ENCODE measurements around the gene KMT2A.
"Not testable (repeated sequence)": the region's sequence is repeated elsewhere in the genome, so short reads cannot be mapped to it uniquely, and the experiment has no call there.

The KMT2A gene

DNA sequence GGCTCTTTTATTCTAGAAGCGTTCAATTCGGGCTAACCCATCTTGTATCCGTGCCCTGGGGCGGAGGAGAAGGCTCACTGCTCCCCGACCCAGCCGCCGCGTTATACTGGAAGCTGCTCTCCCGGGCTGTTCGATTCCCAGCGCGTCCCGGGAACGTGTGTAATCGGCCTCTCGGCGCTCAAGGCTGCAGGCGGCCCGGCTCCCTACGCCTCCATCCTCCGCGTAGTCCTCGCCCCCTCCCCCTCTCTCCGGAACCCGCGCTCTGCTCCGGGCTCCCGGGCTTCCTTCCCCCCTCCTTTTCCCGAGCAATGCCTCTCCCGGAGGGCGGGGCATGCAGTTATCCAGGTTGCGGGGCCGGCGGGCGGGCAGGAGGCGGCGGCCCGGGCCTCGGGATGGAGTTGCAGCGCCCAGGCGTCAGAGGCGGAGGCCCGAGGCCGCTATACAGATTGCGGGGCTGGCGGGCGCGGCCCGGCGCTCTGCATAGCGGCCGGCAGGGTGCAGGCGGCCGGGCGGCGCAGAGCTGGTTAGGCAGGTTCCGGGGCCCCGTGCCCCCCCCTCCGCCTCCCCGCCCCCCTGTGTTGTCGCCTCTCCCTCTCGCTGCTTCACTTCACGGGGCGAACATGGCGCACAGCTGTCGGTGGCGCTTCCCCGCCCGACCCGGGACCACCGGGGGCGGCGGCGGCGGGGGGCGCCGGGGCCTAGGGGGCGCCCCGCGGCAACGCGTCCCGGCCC, at the start of gene KMT2A:
Gene KMT2A, plus strand, starts transcription at position 600 of the 732 bp plus-strand sequence. Its CDS starts 21 bp downstream, at position 621.
- in situ Hi-C loops (cut with HindIII; ENCODE audit: low sequenced_read_pairs): no loop called here

DNA sequence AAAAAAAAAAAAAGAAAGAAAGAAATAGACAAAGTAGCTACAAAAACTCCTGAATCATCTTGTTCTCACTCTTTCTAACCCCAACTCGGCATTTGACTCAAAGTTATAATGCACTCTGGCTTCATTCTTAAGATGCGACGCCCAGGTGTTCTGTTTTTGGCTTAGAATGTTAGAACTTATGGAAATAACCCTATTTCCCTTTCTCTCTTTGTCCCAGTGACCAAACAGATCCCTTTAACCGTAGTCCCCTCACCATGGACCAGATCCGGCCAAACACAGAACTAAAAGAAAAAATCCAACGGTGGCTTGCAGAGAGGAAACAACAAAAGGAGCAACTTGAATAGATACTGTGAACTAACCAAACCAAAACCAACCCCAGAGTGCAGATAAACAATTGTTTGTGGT, 40.2 kb upstream of the KMT2A start:
- in situ Hi-C loops (cut with HindIII; ENCODE audit: low sequenced_read_pairs): no loop called here

DNA sequence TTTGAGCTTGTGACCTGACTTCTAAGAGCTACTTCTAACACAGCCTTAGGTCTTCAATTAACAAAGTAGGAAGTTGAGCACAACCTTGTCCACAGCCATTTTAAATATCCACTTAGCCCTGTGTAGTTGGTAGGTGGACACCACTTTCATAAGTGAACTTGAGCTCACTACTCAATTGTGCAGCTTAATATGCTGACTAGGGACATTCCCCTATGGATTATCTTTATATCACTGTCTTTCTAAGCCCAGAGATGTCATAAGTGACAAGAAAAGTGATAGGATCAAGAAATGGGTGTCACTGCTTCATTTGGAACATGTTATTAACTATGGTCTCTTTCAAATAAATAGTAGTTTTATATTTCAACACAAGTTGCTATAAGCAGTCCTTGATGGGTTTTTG, 38.8 kb upstream of the KMT2A start:
- in situ Hi-C loops (cut with HindIII; ENCODE audit: low sequenced_read_pairs): no loop called here

DNA sequence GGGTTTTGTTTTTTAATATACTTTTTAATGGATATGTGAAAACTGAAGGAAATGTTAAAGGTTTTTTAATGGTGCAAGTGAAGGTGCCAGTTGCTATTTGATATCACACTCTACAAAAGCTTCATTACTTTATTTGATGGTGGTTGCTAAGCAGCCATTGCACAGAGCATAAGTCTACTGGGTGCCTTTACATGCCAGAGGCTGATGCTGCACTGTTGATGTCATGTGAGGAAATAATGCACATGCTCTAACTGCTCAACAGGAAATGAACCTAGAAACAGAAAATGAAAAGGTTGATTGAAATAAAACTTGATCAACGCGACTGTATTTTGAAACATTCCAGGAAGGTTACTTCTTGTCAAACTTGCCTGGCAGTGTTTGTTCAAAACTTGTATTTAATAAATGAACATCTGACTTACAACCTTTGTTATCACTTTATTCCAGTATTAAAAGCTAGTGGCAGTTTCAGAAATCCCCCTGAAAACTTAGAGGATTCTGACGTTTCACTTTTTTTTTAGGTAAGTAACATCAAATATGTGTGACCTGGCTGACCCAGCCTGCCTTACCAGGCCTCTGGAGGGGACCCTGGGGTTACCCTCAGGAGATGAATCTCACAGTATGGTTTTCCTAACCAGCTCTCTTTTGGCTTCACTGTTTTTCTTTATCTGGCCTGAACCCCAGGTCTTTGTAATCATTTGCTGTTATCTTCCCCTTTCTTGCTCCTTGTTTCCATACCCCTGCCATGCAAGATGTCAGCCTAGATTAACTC, 37.3 kb upstream of the KMT2A start:
- in situ Hi-C loops (cut with HindIII; ENCODE audit: low sequenced_read_pairs): no loop called here

DNA sequence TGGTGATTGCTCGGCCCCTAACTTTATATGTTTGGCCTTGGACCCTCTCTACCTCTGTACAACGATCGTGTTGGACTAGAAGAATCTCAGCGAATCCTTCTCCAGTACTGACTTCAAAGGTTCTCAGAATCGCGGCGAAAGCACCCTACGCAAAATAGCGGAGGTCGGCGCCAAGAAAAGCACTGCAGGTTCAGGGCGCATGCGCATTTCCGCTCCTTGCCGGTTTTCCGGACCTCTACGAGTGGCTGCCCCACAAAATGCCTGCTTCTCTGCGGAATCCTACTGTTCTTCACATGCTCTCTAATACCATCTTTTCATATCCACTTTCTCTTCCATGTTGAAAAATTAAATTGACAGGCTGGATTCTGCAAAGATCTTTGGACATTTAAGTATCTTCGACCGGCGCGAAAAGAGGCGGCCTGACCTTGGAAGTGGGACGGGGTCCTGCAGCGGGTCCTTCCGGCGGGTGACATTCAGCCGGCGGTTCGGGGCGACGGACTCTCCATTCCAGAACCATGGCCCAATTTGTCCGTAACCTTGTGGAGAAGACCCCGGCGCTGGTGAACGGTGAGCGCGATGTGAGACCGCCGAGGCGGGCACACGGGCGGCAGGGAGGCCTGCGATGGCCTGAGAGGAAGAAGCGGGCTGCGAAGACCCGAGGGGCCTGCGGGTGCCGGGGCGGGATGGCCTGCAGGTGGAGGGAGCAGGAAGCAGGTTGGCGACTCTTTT, 35.0 kb upstream of the KMT2A start, which contains the start of gene ATP5MG:
Gene ATP5MG, plus strand, starts transcription at position 456 of the 729 bp plus-strand sequence. Its CDS starts 60 bp downstream, at position 516.
- in situ Hi-C loops (cut with HindIII; ENCODE audit: low sequenced_read_pairs): no loop called here

DNA sequence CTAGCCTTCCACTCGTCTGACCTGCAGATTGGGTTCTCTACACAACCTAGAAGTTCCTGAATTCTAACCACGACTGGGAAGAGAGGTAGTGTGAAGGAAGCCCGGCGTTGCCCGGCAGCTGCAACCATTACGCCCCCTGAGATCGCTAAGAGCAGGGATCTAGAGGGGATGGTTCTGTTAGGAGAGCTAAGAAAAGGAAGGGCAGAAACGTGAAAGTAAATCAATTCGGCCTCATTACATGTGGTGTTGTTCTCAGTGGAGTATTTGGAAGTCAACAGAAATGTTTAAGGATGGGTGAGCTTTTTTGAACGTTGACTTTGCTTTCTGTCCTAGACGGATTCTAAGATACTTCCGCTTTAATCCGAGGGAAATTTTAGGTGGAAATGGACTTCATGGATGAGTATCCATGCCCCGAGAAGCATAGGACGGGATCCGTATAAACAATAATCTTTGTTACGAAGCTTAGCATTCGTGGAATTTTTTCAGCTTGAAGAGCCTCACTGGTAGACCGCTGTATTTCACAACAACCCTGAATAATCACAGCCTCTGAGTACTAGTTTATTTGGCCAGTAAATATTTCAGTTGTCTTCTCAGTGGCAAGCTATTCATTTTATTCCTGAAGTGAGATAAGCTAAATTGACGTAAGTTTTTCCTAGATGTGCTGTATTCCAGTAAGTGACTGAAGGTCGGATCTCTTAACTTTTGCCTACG, 34.3 kb upstream of the KMT2A start:
- in situ Hi-C loops (cut with HindIII; ENCODE audit: low sequenced_read_pairs): no loop called here

DNA sequence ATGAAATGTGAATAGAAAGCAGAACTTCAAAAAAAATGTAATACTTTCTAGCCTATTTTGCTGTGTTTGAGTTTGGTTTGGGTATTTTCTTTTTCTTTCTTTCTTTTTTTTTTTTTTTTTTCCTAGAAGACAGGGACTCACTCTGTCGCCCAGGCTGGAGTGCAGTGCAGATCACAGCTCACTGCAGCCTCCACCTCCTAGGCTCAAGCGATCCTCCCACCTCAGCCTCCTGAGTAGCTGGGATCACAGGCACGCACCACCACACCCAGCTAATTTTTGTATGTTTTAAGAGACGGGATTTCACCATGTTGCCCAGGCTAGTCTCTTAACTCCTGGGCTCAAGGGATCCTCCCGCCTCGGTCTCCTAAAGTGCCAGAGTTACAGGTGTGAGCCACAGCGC, 33.7 kb upstream of the KMT2A start:
- in situ Hi-C loops (cut with HindIII; ENCODE audit: low sequenced_read_pairs): not testable (repeated sequence)

DNA sequence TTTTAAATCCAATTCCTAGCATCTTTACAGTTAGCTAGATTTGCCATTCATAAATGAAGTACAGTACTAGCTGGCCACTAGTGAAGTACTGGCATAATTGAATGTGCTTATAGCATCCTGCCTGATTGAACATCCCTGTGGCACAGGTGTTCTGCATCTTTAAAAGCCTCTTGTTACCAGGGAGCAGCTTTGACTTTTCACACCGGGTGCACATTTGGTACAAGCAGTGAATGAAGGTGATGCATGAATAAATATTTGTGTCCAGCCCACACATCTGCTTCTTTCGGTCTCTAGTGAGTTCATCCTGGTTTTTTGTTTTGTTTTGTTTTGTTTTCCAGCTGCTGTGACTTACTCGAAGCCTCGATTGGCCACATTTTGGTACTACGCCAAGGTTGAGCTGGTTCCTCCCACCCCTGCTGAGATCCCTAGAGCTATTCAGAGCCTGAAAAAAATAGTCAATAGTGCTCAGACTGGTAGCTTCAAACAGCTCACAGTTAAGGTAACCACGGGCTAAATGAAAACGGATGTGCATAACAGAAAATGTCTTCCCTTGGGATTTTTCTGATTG, 29.6 kb upstream of the KMT2A start:
- in situ Hi-C loops (cut with HindIII; ENCODE audit: low sequenced_read_pairs): no loop called here

DNA sequence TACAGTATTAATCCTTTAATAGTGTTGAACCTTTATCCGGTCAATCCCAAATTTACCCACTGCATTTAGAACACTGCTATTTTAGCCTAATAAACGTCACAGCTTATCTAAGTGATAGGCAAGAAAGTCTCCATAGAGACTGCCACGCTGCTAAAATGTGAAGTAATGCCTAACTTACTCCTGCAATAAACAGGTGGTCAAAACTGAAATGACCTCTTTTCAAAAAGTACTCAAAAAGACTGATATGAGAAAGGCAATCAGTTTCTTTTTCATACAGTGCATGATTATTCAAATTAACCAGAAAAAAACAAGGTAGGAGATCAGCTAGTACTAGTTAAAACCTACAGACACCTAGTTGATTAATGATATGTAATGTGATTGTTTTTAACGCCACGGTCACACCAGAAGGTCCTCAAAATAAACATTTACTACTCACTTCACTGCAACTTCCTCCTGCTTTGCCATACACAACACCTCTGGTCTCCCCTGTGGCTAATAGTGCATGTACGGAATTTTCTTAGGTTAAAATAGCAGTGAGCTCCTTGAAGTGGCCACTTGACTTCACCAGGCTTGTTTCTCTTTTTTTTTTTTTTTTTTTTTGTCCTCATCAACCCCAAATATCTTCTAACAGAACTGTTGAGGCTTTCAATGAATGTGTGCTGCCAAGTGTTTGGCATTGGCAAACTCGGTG, 26.1 kb upstream of the KMT2A start:
- in situ Hi-C loops (cut with HindIII; ENCODE audit: low sequenced_read_pairs): no loop called here

DNA sequence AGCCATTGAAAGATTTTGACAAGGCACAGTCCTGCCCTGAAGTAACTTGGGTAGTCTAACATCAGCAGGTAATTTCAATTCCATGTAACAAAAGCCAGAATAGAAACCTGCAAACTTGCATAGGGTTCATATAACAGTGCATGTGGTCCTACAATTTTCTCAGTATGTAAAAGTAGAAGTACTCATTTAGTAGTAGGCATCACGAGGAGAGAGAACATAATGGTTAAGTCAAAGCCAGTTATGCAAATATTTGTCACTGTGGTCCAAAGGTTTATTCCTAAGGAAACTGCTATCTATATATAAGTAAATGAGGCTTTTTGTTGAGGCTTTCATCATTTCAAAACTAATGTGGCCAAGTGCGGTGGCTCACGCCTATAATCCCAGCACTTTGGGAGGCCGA, 24.8 kb upstream of the KMT2A start:
- in situ Hi-C loops (cut with HindIII; ENCODE audit: low sequenced_read_pairs): no loop called here

DNA sequence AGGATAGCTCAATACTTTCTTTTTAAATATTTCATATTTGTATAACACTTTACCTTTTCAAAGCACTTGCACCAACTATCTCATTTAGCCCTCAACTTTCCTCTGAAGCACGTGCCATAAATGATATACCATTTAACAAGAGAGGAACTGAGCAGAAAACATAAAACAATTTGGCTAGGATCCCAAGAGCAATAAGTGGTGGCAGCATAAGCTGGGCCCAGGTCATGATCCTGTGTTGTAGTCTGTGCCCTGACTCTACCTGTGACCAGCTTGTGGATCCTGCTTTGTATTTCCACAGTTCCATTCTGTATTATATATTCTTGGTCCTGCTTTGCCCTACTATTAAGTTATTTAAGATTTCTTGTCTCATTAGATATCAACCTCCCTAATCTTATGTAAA, 23.4 kb upstream of the KMT2A start:
- in situ Hi-C loops (cut with HindIII; ENCODE audit: low sequenced_read_pairs): no loop called here

DNA sequence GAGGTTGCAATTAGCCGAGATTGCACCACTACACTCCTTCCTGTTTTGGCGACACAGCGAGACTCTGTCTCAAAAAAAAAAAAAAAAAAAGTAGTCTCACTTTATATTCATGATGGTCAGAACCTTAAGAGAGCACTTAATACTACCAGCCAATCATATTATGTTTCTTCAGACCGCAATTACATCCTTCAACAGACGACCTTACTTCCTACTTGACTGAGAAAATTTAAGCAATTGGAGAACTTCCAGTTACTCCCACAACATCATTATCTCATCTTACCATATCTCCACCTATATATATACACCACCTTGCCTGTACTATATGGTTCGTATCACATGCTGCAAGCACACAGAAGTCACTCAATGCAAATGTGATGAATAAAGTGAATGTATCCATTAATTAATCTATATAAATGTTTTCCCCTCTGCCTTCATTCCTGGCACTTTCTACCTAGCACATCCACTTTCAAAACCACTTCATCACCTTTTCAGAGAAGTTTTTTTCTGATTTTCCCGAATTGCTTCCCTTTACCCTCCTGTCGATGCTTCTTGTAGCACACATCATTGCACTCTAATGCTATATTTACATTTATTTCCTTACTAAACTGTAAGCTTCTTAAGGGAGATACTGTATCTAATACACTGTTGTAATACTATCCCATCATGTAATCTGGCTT, 21.1 kb upstream of the KMT2A start:
- in situ Hi-C loops (cut with HindIII; ENCODE audit: low sequenced_read_pairs): no loop called here

DNA sequence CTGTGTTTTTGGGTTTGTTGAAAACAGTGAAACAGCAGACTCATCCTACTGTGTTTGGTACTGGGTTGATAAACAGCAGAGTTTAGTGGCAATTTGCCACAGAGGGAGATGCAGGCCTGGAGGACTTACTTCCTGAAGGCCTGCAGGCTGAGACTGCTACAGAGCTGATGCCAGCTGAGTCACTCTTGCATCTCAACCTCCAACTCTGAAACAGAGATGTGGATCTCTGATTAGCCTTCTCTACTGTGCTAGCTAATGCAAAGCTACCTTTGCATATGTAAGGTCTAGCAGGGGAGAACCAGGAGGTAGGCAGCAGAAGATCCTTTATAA, 20.6 kb upstream of the KMT2A start:
- in situ Hi-C loops (cut with HindIII; ENCODE audit: low sequenced_read_pairs): no loop called here

DNA sequence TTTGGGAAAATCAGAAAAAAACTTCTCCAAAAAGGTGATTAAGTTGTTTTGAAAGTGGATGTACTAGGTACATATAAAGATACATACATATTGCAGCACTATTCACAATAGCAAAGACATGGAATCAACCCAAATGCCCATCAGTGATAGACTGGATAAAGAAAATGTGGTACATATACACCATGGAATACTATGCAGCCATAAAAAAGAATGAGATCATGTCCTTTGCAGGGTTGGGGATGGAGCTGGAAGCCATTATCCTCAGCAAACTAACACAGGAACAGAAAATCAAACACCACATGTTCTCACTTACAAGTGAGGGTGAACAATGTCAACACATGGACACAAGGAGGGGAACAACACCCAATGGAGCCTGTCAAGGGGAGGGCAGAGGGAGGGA, 19.4 kb upstream of the KMT2A start:
- in situ Hi-C loops (cut with HindIII; ENCODE audit: low sequenced_read_pairs): not testable (repeated sequence)

DNA sequence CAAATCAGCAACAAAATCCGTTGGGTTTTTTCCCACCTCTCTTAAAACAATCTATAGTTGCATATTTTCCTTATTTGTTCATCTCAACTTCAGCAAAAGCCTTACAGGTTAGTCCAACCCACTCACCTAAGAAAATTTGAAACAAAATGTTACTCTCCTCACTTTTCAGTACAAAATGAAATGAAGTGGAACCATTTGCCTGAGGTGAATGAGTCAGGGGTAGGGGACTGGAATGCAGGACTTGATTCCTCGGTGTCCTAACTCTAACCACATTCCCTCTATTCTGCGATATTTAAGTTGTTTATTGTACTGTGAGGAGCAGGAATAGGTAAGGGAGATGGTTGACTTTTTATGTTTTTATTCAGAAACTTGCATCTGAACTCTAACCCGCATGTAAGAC, 18.5 kb upstream of the KMT2A start:
- in situ Hi-C loops (cut with HindIII; ENCODE audit: low sequenced_read_pairs): no loop called here

DNA sequence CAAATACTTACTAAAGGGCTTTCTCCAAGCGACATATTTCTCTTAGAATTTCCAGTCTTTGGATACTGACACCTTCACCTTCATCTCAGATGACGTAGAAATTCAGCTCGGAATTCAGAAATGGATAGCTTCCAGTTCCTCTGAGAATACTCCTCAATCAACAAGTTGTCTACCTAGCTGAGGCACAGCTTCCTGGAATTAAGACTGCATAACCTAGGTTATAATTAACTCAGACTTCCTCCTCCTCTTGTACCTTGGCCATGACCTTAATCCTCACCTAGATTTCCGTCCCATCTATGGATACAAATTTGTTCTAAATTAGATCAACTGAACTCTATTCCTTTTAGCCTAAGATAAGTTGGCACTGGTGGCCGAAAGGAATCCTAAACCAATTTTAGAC, 17.5 kb upstream of the KMT2A start:
- in situ Hi-C loops (cut with HindIII; ENCODE audit: low sequenced_read_pairs): no loop called here

DNA sequence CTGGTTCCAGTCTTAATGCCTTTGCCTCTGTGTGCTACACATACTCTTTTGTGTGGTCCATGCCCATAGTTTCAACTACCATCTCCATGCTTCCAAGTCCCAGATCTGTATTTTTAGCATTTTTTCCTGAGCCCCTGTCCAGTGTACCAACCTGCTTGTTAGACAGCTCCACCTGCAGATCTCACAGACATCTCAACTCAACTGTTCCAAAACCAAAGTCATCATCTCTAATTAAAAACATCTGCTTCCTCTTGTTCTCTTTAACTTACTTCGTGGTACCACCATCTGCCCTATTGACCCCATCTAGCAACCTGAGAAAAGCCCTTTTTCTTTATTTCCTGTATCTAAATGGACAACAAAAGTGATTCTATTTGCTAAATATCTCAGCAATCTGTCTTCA, 8.6 kb upstream of the KMT2A start:
- in situ Hi-C loops (cut with HindIII; ENCODE audit: low sequenced_read_pairs): loop anchor here (5.0 kb wide), 1 partner anchor 45 kb away; no protein-coding TSS in a partner anchor

DNA sequence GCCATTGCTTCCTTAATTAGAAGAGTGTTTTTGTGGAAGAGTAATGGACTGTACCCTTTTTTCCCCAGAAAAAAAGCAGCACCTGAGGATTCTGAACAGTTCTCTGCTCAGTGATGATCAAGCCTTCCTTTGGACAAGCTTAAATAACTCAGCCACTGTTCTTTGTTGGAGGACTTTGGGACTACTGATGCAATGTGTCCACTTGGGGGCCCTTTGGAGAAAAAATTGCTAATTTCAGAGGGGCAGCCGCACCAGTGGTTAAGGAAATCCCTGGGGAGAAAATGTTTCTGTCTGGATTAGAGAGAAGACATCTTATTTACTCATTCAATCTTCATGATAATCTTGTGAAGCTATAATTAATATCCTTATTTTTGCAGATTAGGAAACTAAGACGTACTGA, 5.3 kb upstream of the KMT2A start:
- in situ Hi-C loops (cut with HindIII; ENCODE audit: low sequenced_read_pairs): no loop called here

DNA sequence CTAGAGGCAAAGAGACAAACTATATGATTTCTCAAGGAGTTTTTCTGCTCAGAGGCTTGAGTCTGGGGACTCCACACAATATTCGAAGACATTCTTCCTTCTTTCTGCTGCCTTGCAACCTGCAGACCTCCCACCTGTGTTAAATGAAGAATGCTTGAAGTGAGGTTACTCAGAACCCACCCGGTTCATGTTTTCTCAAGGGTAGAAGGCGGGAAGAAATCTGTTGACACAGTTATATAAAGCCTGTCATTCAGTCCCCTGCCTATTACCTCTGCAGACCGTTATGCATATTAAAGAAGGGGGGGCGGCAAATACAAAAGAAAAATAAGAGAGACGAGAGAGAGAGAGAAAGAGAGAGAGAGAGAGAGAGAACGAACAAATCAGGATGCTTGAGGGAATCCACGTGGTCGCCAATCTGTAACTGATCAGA, 2.2 kb upstream of the KMT2A start:
- in situ Hi-C loops (cut with HindIII; ENCODE audit: low sequenced_read_pairs): no loop called here

Measured in DLD1 (cell line).